Transverse colon (tissue), 4 donors: ENCODE results near the gene P3H1. TPM values are rescaled to one million over a fixed set of nuclear protein-coding genes. Genes with fewer than 3 reads are reported as not detected.
A peak's percentile ranks its signal among the peaks of the same experiment; 100 is the strongest.

Source experiments
- DNase-seq: peaks from one replicate; pipeline ENCODE4 v3.0.0-alpha.2; 2019
- H3K27ac ChIP-seq, 4 donors: fragments of 200-600 bp; sonication (generic); 2 replicates each; pipeline ENCODE4 v1.5.1; 2016 to 2018; ENCODE audit warnings: inconsistent platforms in 4 of 4
- H3K27me3 ChIP-seq: fragments of 200-600 bp; sonication (generic); 2 replicates; pipeline ENCODE4 v1.5.1; 2017; ENCODE audit warnings: inconsistent platforms
- H3K36me3 ChIP-seq, 4 donors: fragments of 200-600 bp; sonication (generic); 2 replicates each; pipeline ENCODE4 v1.5.1; 2017 to 2019; ENCODE audit warnings: inconsistent platforms in 4 of 4
- H3K4me1 ChIP-seq, 4 donors: fragments of 200-600 bp; sonication (generic); 2 replicates each; pipeline ENCODE4 v1.5.1; 2017 to 2020; ENCODE audit warnings: inconsistent platforms in 4 of 4
- H3K4me3 ChIP-seq, 4 donors: fragments of 200-600 bp; sonication (generic); 1 replicate in 1 of 4; 2 replicates in 3 of 4; pipeline versions ENCODE4 v1.5.1 to v1.6.1; 2017 to 2019; ENCODE audit warnings: inconsistent platforms in 4 of 4
- H3K9me3 ChIP-seq, 2 donors: fragments of 200-600 bp; sonication (generic); 2 replicates each; pipeline ENCODE4 v1.5.1; 2017 to 2019; ENCODE audit warnings: inconsistent platforms in 2 of 2
- CTCF ChIP-seq, 5 experiments: fragments of 200-600 bp in 3 of 5; fragments of 450-650 bp in 2 of 5; sonication (generic) in 3 of 5; IDR thresholded peaks; 1 replicate in 2 of 5; 2 replicates in 3 of 5; pipeline ENCODE4 v1.5.1; 2016 to 2017; ENCODE audit warnings: antibody characterized with exemption in 5 of 5, inconsistent platforms in 3 of 5, mild to moderate bottlenecking in 2 of 5, moderate library complexity in 1 of 5
- EP300 ChIP-seq: sonication (generic); formaldehyde crosslinking; IDR thresholded peaks from one replicate; pipeline ENCODE4 v1.6.1; 2017; ENCODE audit warnings: antibody characterized with exemption, low read depth
- POLR2A ChIP-seq: fragments of 450-650 bp; IDR thresholded peaks from one replicate; pipeline ENCODE4 v1.6.1; 2016; ENCODE audit warnings: antibody characterized with exemption, mild to moderate bottlenecking, moderate library complexity
- POLR2AphosphoS5 ChIP-seq, 3 donors: sonication (generic); formaldehyde crosslinking; IDR thresholded peaks; one replicate each; pipeline ENCODE4 v1.6.1; 2016; ENCODE audit warnings: antibody characterized with exemption in 3 of 3
- WGBS, 2 donors: methylation state at CpG; one replicate each; pipeline ENCODE4 v1.1.5; 2018; ENCODE audit warnings: low coverage in 1 of 2; 5-methylcytosine and 5-hydroxymethylcytosine counted together
- in situ Hi-C, 4 donors: fragments of 200-750 bp; cut with MboI; loops; one replicate each; pipeline versions ENCODE4 v1.15.0 to v1.15.1; 2017; ENCODE audit warnings: low sequenced_read_pairs in 3 of 4, low pct_ligation_motif_present in 1 of 4, low pct_unique_long_range_greater_than_20kb in 1 of 4
- intact Hi-C: fragments of 100-400 bp; cut with DNase I; formaldehyde crosslinking; loops from one replicate; pipeline ENCODE4 v1.15.1; 2023; ENCODE audit warnings: low total_unique reads
- total RNA-seq, 4 donors: library from RNA; depleted of rRNA; stranded (reverse); fragments of >200 nt; gene quantifications; one replicate each; pipeline ENCODE4 v1.1.0, GENCODE V29; 2016

P3H1 gene
- total RNA-seq, 4 donors from 2014 or later = 8.7 to 37.2 (median 10.2) TPM

- no peaks in the 10 kb centered on the region for H3K27me3 ChIP-seq
- no peaks in the 10 kb centered on the region for H3K9me3 ChIP-seq
- no peak for TF ChIP-seq POLR2A
- no peak for TF ChIP-seq CTCF (IDR thresholded peaks at IDR 0.05)
- no peak for TF ChIP-seq POLR2AphosphoS5 (IDR thresholded peaks at IDR 0.05)
- no peak for TF ChIP-seq EP300
- WGBS, 2 donors = 77% methylated on average over 9 of the region's 9 CpGs; no CpG with 5 or more reads in 1 of the 2 donors
- peaks cover 0 to 27% (median 2%) of the 10 kb centered on the region in 4 donors for H3K36me3 ChIP-seq
- H3K4me3 ChIP-seq = no peak overlapping the region
- intact Hi-C loops = no loop called here
- H3K27ac ChIP-seq = no peak overlapping the region
- in situ Hi-C loops = loop anchor here in 2 of 4 donors (25.0 kb wide), 1 partner anchor 422 kb away; the partner anchor contains the start of gene FOXJ3 (in 2 of the 2)
- H3K4me1 ChIP-seq = no peaks in the 10 kb centered on the region
- DNase-seq = no peak
Observed at GRCh38 chr1:42759114-42759513, 7.7 kb downstream of the P3H1 start.

GRCh38 chr1:42758641-42759040, 8.2 kb downstream of the P3H1 start:
- Histone ChIP-seq H3K27me3 (no peaks in the 10 kb centered on the region), H3K4me3 (no peak overlapping the region), H3K9me3 (no peaks in the 10 kb centered on the region), H3K27ac (no peak overlapping the region), H3K4me1 (no peaks in the 10 kb centered on the region), H3K36me3 (peaks cover 0 to 27% (median 2%) of the 10 kb centered on the region in 4 donors)
- 26 to 42% methylated on average over 3 of the region's 3 CpGs for WGBS, 2 donors
- in situ Hi-C loops = loop anchor here in 2 of 4 donors (25.0 kb wide), 1 partner anchor 421 kb away; the partner anchor contains the start of gene FOXJ3 (in 2 of the 2)
- DNase-seq = no peak
- no peak for TF ChIP-seq CTCF (IDR thresholded peaks at IDR 0.05)
- intact Hi-C loops = no loop called here

GRCh38 chr1:42757892-42758275, 8.9 kb downstream of the P3H1 start:
- DNase-seq = no peak
- H3K36me3 ChIP-seq = peaks cover 0 to 27% (median 2%) of the 10 kb centered on the region in 4 donors
- H3K9me3 ChIP-seq = no peaks in the 10 kb centered on the region
- H3K4me3 ChIP-seq = no peak overlapping the region
- intact Hi-C loops (no loop called here), in situ Hi-C loops (loop anchor here in 2 of 4 donors (25.0 kb wide), 1 partner anchor 421 kb away; the partner anchor contains the start of gene FOXJ3 (in 2 of the 2))
- H3K27ac ChIP-seq = no peak overlapping the region
- no peak for TF ChIP-seq EP300
- TF ChIP-seq CTCF (IDR thresholded peaks at IDR 0.05) = no peak
- no peak for TF ChIP-seq POLR2A
- no peak for TF ChIP-seq POLR2AphosphoS5 (IDR thresholded peaks at IDR 0.05)
- no peaks in the 10 kb centered on the region for H3K4me1 ChIP-seq
- H3K27me3 ChIP-seq = no peaks in the 10 kb centered on the region

GRCh38 chr1:42756956-42757891, 9.6 kb downstream of the P3H1 start:
- no peak for DNase-seq
- no peak overlapping the region for H3K27ac ChIP-seq
- intact Hi-C loops (no loop called here), in situ Hi-C loops (loop anchor here in 2 of 4 donors (25.0 kb wide), 1 partner anchor 420 kb away; the partner anchor contains the start of gene FOXJ3 (in 2 of the 2))
- no peaks in the 10 kb centered on the region for H3K4me1 ChIP-seq
- 66 to 76% methylated on average over 7 to 17 of the region's 17 CpGs for WGBS, 2 donors
- no peak overlapping the region for H3K4me3 ChIP-seq
- TF ChIP-seq POLR2AphosphoS5 (IDR thresholded peaks at IDR 0.05) = no peak
- TF ChIP-seq EP300 = no peak
- TF ChIP-seq POLR2A = no peak
- peak; percentile 67 to 73 (median 70) for TF ChIP-seq CTCF (IDR thresholded peaks at IDR 0.05)
- no peaks in the 10 kb centered on the region for H3K27me3 ChIP-seq
- peaks cover 0 to 26% (median 4%) of the 10 kb centered on the region in 4 donors for H3K36me3 ChIP-seq
- H3K9me3 ChIP-seq = no peaks in the 10 kb centered on the region
